Measurements from ENCODE around the gene GPR39. TPM values are rescaled to one million over a fixed set of nuclear protein-coding genes. Genes with fewer than 3 reads are reported as not detected.

GPR39 gene
- total and polyA plus RNA-seq, 2 donors (not counting 3 experiments of a cell fraction or from before 2014, with no cell fraction given): 0.03 to 0.20 TPM

- POLR2A ChIA-PET: no interaction called here
- DNase-seq (ENCODE audit: low read depth, low spot score): no peak
- no peak overlapping the region for H2AFZ ChIP-seq (ENCODE audit: low read depth, low read length)
- H4K20me1 ChIP-seq (replicated peaks; ENCODE audit: control insufficient read depth, extremely low read depth, insufficient read depth, low read length): no peaks in the 10 kb centered on the region
- no TSS peak for BruUV-seq (replicated peaks)
- no peaks in the 10 kb centered on the region for H3K9me1 ChIP-seq (replicated peaks; ENCODE audit: control insufficient read depth, extremely low read depth, insufficient read depth, low read length)
- dilution Hi-C loops (cut with MboI; ENCODE audit: extremely low pct_ligation_motif_present, low sequenced_read_pairs): no loop called here
- intact Hi-C loops (cut with micrococcal nuclease): no loop called here
- H3K79me2 ChIP-seq (ENCODE audit: control insufficient read depth, insufficient read depth, low read length): no peaks in the 10 kb centered on the region
- no peak overlapping the region for H3K9ac ChIP-seq (replicated peaks; ENCODE audit: extremely low read depth, insufficient read depth, low read length)
- no peaks in the 10 kb centered on the region for H3K36me3 ChIP-seq (ENCODE audit: control insufficient read depth in 2 of 2, extremely low read depth in 1 of 2, insufficient read depth in 2 of 2, low read length in 2 of 2)
- CTCF ChIA-PET: no interaction called here
- H3K4me2 ChIP-seq (ENCODE audit: insufficient read depth, low read length): no peak overlapping the region
- H3K9me3 ChIP-seq (replicated peaks; ENCODE audit: control insufficient read depth, insufficient read depth, low read length): no peaks in the 10 kb centered on the region
- no peak for FAIRE-seq
- TF ChIP-seq MYC (IDR thresholded peaks at IDR 0.05; ENCODE audit: low read depth, low read length): no peak
- TF ChIP-seq JUN (IDR thresholded peaks at IDR 0.05; ENCODE audit: borderline replicate concordance, insufficient read depth, insufficient read length, low read depth): no peak
- no peak for TF ChIP-seq CTCF (IDR thresholded peaks at IDR 0.05; ENCODE audit: extremely low read depth in 1 of 2, insufficient read depth in 1 of 2, low read depth in 1 of 2, low read length in 2 of 2)
- TF ChIP-seq MAX (IDR thresholded peaks at IDR 0.05; ENCODE audit: insufficient read depth, insufficient read length): no peak
- TF ChIP-seq GATA2 (IDR thresholded peaks at IDR 0.05; ENCODE audit: insufficient read depth, insufficient read length, low read depth, low read length): no peak
- no peak for TF ChIP-seq EZH2 (IDR thresholded peaks at IDR 0.05; ENCODE audit: borderline replicate concordance, low read depth, low read length, severe bottlenecking)
- no peak for TF ChIP-seq FOS (IDR thresholded peaks at IDR 0.05; ENCODE audit: borderline replicate concordance, insufficient read depth, low read length)
- TF ChIP-seq POLR2A (IDR thresholded peaks at IDR 0.05; ENCODE audit: low read depth, low read length): no peak
- TF ChIP-seq POLR2AphosphoS5 (IDR thresholded peaks at IDR 0.05; ENCODE audit: insufficient read depth, low read depth, low read length): no peak
- no peaks in the 10 kb centered on the region for H3K27me3 ChIP-seq (ENCODE audit: control insufficient read depth in 2 of 2, insufficient read depth in 2 of 2, low read length in 2 of 2)
- H3K27ac ChIP-seq (ENCODE audit: insufficient read depth, low read depth, low read length): no peak overlapping the region
- no peak overlapping the region for H3K4me3 ChIP-seq (replicated peaks in 1 of 3; ENCODE audit: insufficient read depth in 1 of 3, low read depth in 1 of 3, low read length in 3 of 3)
- no peaks in the 10 kb centered on the region for H3K4me1 ChIP-seq (ENCODE audit: control insufficient read depth, extremely low read depth, insufficient read depth, low read length)
Observed at GRCh38 chr2:132401326-132401725, 15.3 kb upstream of the GPR39 start.
